Activated CD8-positive, alpha-beta T cell treated with anti-CD3 and anti-CD28 coated beads for 36 hours (primary cell): ENCODE measurements around the gene SLC38A2. TPM values are rescaled to one million over a fixed set of nuclear protein-coding genes. Genes with fewer than 3 reads are reported as not detected.

Experiments
- ATAC-seq: fragments of 200-7000 bp; cut with Tn5 transposase; one replicate; pipeline ENCODE4 v1.10.0; 2021; ENCODE audit warnings: mild to moderate bottlenecking, moderate library complexity
- CTCF ChIA-PET: fragments of 350-600 bp; sonication (Branson Sonifier 250); formaldehyde crosslinking; loops from one replicate; lab custom pipeline; 2021; ENCODE audit warnings: antibody characterized with exemption; lab: Charles Lee
- POLR2A ChIA-PET: fragments of 350-600 bp; sonication (Branson Sonifier 250); formaldehyde crosslinking; loops from one replicate; lab custom pipeline; 2021; ENCODE audit warnings: antibody characterized with exemption; lab: Charles Lee
- DNase-seq: peaks from one replicate; pipeline ENCODE4 v3.0.0-alpha.2; 2020
- H3K27ac Mint-ChIP-seq: one replicate; pipeline ENCODE4 v1.8.0; 2021; ENCODE audit warnings: mild to moderate bottlenecking, mixed read lengths
- H3K27me3 Mint-ChIP-seq: one replicate; pipeline ENCODE4 v1.8.0; 2021; ENCODE audit warnings: mixed read lengths
- H3K36me3 Mint-ChIP-seq: one replicate; pipeline ENCODE4 v1.8.0; 2021; ENCODE audit warnings: low read depth, mixed read lengths
- H3K4me1 Mint-ChIP-seq: one replicate; pipeline ENCODE4 v1.8.0; 2021; ENCODE audit warnings: low read depth, mixed read lengths
- H3K4me3 Mint-ChIP-seq: one replicate; pipeline ENCODE4 v1.8.0; 2021; ENCODE audit warnings: mild to moderate bottlenecking, moderate library complexity, mixed read lengths
- H3K9me3 Mint-ChIP-seq: one replicate; pipeline ENCODE4 v1.8.0; 2021; ENCODE audit warnings: mixed read lengths
- CTCF ChIP-seq: fragments of 200-600 bp; IDR thresholded peaks from one replicate; pipeline ENCODE4 v1.8.0; 2022; ENCODE audit warnings: antibody characterized with exemption, mild to moderate bottlenecking
- intact Hi-C: fragments of 100-400 bp; cut with micrococcal nuclease; formaldehyde crosslinking; loops from one replicate; pipeline ENCODE4 v1.10.0; 2022
- total RNA-seq, 2 experiments: library from RNA; stranded (reverse); gene quantifications; one replicate each; pipeline ENCODE4 v1.2.3, GENCODE V29; 2021

Gene SLC38A2
- total RNA-seq, 2 experiments from 2014 or later = 216 to 219 TPM

- peak; percentile 42 for ATAC-seq
Measured at GRCh38 chr12:46407361-46407760, 34.8 kb upstream of the SLC38A2 start.

GRCh38 chr12:46406352-46407027 lies 33.9 kb upstream of the SLC38A2 start:
- no peaks in the 10 kb centered on the region for H3K27me3 Mint-ChIP-seq
- ATAC-seq = peak; percentile 24
- no peak overlapping the region for H3K4me3 Mint-ChIP-seq
- POLR2A ChIA-PET = no interaction called here
- intact Hi-C loops = no loop called here
- H3K36me3 Mint-ChIP-seq = no peaks in the 10 kb centered on the region
- no peaks in the 10 kb centered on the region for H3K9me3 Mint-ChIP-seq
- peaks cover 32% of the 10 kb centered on the region for H3K4me1 Mint-ChIP-seq
- no peak for TF ChIP-seq CTCF
- no peak overlapping the region for H3K27ac Mint-ChIP-seq
- CTCF ChIA-PET = no interaction called here
- DNase-seq = no peak

More at GRCh38 chr12:46407361-46407760, 34.8 kb upstream of the SLC38A2 start:
- CTCF ChIA-PET = no interaction called here
- Mint-ChIP-seq H3K4me1 (peaks cover 31% of the 10 kb centered on the region), H3K9me3 (no peaks in the 10 kb centered on the region), H3K27me3 (no peaks in the 10 kb centered on the region), H3K4me3 (no peak overlapping the region), H3K27ac (no peak overlapping the region), H3K36me3 (no peaks in the 10 kb centered on the region)
- intact Hi-C loops = no loop called here
- POLR2A ChIA-PET = no interaction called here
- peak; percentile 33 for DNase-seq
- TF ChIP-seq CTCF = no peak

GRCh38 chr12:46404733-46405132 lies 32.2 kb upstream of the SLC38A2 start:
- TF ChIP-seq CTCF = no peak
- Mint-ChIP-seq H3K4me3 (no peak overlapping the region), H3K27me3 (no peaks in the 10 kb centered on the region), H3K36me3 (no peaks in the 10 kb centered on the region), H3K27ac (no peak overlapping the region), H3K9me3 (peaks cover 2% of the 10 kb centered on the region), H3K4me1 (peaks cover 36% of the 10 kb centered on the region)
- ChIA-PET POLR2A (no interaction called here), CTCF (interaction anchor here (1.1 kb wide), 1 partner anchor 27 kb away, joined by 3 read pairs; no protein-coding TSS in a partner anchor)
- intact Hi-C loops = no loop called here
- ATAC-seq (no peak), DNase-seq (no peak)

- Mint-ChIP-seq H3K4me3 (no peak overlapping the region), H3K27me3 (no peaks in the 10 kb centered on the region), H3K4me1 (peaks cover 42% of the 10 kb centered on the region), H3K9me3 (peaks cover 6% of the 10 kb centered on the region), H3K27ac (no peak overlapping the region), H3K36me3 (peaks cover 3% of the 10 kb centered on the region)
- ATAC-seq (no peak), DNase-seq (no peak)
- no peak for TF ChIP-seq CTCF
- POLR2A ChIA-PET = no interaction called here
- intact Hi-C loops = no loop called here
- CTCF ChIA-PET = no interaction called here
Measured at GRCh38 chr12:46404225-46404631, 31.7 kb upstream of the SLC38A2 start.

- DNase-seq = no peak
- Mint-ChIP-seq H3K4me1 (peaks cover 47% of the 10 kb centered on the region), H3K27me3 (no peaks in the 10 kb centered on the region), H3K27ac (no peak overlapping the region), H3K9me3 (peaks cover 7% of the 10 kb centered on the region), H3K4me3 (no peak overlapping the region), H3K36me3 (peaks cover 4% of the 10 kb centered on the region)
- intact Hi-C loops = no loop called here
- CTCF ChIA-PET = no interaction called here
- no peak for ATAC-seq
- POLR2A ChIA-PET = no interaction called here
- TF ChIP-seq CTCF = no peak
Measured at GRCh38 chr12:46403719-46404070, 31.1 kb upstream of the SLC38A2 start.
